NCI-H187 treated with DMSO at 0.1 percent for 48 hours (cell line): ENCODE results near the gene PCDHA4.
"Not testable (repeated sequence)": the region's sequence is repeated elsewhere in the genome, so short reads cannot be mapped to it uniquely, and the experiment has no call there.

Experiments used
- DNase-seq: peaks from one replicate; lab custom pipeline; 2025; lab: John Stamatoyannopoulos, UW

PCDHA4 gene

DNA sequence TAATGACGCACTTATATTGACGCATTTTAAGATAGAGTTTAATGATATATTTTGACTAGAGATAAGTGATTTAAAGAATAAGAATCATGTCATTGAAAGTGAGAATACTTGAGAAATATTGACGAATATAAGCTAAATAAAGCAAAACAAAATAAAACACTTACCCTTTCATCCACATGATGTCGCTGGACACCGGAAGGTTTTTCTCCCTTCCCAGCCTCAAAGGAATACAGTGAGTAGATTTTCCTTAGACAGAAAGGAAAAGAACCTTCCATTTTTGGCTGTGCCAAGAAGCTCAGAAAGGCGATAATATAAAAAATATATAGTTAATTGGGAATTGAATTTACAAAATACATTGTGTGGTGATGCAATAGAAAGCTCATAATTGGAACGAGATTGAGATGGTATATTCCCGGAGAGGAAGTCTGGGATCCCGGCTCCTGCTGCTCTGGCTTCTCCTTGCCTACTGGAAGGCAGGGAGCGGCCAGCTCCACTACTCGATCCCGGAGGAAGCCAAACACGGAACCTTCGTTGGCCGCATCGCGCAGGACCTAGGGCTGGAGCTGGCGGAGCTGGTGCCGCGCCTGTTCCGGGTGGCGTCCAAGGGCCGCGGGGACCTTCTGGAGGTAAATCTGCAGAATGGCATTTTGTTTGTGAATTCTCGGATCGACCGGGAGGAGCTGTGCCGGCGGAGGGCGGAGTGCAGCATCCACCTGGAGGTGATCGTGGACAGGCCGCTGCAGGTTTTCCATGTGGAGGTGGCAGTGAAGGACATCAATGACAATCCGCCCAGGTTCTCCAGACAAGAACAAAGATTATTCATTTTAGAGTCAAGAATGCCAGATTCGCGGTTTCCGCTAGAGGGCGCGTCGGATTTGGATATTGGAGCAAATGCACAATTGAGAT, 14.8 kb downstream of the PCDHA4 start, which contains the start of gene PCDHA5:
Gene PCDHA5, plus strand, starts transcription at position 239 of the 906 bp plus-strand sequence.
- no peak for DNase-seq

GRCh38 chr5:140822281-140822629, 15.4 kb downstream of the PCDHA4 start:
- DNase-seq: no peak

GRCh38 chr5:140822969-140823368, 16.1 kb downstream of the PCDHA4 start:
- not testable (repeated sequence) for DNase-seq

GRCh38 chr5:140823475-140823874, 16.6 kb downstream of the PCDHA4 start:
- no peak for DNase-seq

DNA sequence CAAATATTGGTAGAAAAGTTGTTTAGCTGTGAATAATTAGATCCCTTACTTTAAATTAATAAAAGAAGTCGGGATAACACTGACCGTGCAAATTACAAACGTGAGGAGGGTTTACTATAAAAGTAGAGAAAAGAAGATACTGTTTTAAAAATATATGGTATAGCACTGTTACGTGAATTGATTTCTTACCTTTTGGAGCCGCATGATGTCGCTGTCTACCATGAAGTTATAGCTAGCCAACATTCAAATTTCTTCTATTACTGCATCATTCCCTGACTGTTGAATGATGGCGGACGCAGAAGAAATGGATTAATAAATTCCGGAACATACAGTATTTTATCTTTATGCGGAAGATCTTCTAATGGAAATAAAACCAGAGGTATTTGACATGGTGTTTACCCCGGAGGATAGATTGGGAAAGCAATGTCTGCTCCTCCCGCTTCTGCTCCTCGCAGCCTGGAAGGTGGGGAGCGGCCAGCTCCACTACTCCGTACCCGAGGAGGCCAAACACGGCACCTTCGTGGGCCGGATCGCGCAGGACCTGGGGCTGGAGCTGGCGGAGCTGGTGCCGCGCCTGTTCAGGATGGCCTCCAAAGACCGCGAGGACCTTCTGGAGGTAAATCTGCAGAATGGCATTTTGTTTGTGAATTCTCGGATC, 21.0 kb downstream of the PCDHA4 start, which contains the start of gene PCDHA6:
Gene PCDHA6, plus strand, starts transcription at position 257 of the 658 bp plus-strand sequence. Its CDS starts 132 bp downstream, at position 389.
- no peak for DNase-seq

- no peak for DNase-seq
Measured at GRCh38 chr5:140828362-140828737, 21.5 kb downstream of the PCDHA4 start.

DNA sequence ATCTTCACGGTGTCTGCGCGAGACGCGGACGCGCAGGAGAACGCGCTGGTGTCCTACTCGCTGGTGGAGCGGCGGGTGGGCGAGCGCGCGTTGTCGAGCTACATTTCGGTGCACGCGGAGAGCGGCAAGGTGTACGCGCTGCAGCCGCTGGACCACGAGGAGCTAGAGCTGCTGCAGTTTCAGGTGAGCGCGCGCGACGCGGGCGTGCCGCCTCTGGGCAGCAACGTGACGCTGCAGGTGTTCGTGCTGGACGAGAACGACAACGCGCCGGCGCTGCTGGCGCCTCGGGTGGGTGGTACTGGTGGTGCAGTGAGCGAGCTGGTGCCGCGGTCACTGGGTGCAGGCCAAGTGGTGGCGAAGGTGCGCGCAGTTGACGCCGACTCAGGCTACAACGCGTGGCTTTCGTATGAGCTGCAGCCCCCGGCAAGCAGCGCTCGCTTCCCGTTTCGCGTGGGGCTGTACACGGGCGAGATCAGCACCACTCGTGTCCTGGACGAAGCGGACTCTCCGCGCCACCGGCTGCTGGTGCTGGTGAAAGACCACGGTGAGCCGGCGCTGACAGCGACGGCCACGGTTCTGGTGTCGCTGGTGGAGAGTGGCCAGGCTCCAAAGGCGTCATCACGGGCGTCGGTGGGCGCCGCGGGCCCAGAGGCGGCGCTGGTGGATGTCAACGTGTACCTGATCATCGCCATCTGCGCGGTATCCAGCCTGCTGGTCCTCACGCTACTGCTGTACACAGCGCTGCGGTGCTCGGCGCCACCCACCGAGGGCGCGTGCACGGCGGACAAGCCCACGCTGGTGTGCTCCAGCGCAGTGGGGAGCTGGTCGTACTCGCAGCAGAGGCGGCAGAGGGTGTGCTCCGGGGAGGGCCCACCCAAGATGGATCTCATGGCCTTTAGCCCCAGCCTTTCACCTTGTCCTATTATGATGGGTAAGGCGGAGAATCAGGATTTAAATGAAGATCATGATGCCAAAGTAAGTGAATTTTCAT, 22.9 kb downstream of the PCDHA4 start:
- not testable (repeated sequence) for DNase-seq

DNA sequence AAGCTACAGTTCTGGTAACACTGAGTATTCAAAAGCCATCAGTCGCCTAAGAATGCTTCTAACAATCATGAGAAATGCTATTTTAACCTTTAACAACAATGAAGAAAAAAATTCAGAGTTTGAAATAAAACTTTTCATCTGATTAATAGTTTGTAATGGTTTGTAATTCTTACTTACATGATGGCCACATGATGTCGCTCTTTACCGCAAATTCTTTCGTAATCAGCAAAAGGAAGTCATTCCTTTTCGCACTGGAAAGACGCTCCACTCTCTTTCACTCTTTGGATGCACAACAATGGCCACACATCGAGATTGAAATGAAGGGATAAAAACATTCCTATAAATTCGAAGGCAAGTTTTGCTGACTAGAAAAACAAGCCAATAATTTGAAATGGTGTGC, 27.1 kb downstream of the PCDHA4 start, which contains the start of gene PCDHA7:
Gene PCDHA7, plus strand, starts transcription at position 277 of the 400 bp plus-strand sequence. Its CDS starts 115 bp downstream, at position 392.
- DNase-seq: no peak

GRCh38 chr5:140834439-140835008, 27.7 kb downstream of the PCDHA4 start:
- not testable (repeated sequence) for DNase-seq

GRCh38 chr5:140835622-140836510, 29.0 kb downstream of the PCDHA4 start:
- no peak for DNase-seq

DNA sequence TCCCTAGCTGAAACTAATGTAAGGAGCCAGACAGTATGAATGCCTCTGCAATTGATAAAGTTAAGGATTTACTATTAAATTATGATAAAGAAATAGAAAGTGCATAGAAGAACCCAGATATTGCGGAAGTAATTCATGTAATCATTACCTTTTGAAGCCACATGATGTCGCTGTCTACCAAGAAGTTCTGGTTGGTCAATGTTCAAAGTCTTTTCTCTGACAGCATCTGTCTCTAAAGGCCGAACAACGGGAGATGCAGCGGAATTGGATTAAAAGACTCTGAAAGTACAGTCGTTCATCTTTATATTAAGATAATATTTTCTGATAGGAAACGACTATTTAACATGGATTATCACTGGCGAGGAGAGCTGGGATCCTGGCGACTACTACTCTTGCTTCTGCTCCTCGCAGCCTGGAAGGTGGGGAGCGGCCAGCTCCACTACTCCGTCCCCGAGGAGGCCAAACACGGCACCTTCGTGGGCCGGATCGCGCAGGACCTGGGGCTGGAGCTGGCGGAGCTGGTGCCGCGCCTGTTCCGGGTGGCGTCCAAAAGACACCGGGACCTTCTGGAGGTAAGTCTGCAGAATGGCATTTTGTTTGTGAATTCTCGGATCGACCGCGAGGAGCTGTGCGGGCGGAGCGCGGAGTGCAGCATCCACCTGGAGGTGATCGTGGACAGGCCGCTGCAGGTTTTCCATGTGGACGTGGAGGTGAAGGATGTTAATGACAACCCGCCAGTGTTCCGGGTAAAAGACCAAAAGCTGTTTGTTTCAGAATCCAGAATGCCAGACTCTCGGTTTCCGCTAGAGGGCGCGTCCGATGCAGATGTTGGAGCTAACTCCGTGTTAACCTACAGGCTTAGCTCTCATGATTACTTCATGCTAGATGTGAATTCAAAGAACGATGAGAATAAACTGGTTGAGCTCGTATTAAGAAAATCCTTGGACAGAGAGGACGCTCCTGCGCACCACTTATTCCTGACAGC, 34.4 kb downstream of the PCDHA4 start, which contains the start of gene PCDHA8:
Gene PCDHA8, plus strand, starts transcription at position 210 of the 985 bp plus-strand sequence. Its CDS starts 135 bp downstream, at position 345.
- DNase-seq: no peak

GRCh38 chr5:140842798-140843733, 36.2 kb downstream of the PCDHA4 start:
- no peak for DNase-seq

DNA sequence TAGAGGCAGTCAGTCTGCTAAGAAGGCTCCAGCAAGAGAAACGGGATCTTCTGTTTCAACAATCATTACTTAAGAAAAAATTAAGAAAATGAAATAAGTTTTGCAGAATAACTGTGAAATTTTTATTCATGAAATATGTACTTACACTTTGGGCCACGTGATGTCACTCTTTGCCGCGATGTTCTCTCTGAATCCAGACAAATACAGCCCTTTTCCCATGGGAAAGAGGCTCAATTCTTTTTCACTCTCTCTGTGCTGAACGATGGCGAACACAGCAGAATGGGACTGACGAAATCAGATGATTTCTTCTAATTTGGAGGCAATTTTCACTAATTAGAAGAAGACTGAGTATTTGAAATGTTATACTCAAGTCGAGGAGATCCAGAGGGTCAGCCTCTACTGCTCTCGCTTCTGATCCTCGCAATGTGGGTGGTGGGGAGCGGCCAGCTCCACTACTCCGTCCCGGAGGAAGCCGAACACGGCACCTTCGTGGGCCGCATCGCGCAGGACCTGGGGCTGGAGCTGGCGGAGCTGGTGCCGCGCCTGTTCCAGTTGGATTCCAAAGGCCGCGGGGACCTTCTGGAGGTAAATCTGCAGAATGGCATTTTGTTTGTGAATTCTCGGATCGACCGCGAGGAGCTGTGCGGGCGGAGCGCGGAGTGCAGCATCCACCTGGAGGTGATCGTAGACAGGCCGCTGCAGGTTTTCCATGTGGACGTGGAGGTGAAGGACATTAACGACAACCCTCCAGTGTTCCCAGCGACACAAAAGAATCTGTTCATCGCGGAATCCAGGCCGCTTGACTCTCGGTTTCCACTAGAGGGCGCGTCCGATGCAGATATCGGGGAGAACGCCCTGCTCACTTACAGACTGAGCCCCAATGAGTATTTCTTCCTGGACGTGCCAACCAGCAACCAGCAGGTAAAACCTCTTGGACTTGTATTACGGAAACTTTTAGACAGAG, 41.6 kb downstream of the PCDHA4 start, which contains the start of gene PCDHA9:
Gene PCDHA9, plus strand, starts transcription at position 244 of the 964 bp plus-strand sequence. Its CDS starts 114 bp downstream, at position 358.
- DNase-seq: not testable (repeated sequence)

- DNase-seq: not testable (repeated sequence)
Measured at GRCh38 chr5:140849831-140850634, 43.2 kb downstream of the PCDHA4 start.
